GM19463 (cell line): ENCODE data around the gene PSMC5.
A peak's percentile ranks its signal among the peaks of the same experiment; 100 is the strongest.

Experiments used
- ATAC-seq: cut with Tn5 transposase; IDR thresholded peaks from one replicate; pipeline ENCODE4 v1.9.1; 2021; ENCODE audit warnings: mild to moderate bottlenecking, moderate library complexity; ENCODE audit not compliant: unreplicated experiment

The PSMC5 gene

GRCh38 chr17:63820963-63821561 is 6.2 kb upstream of the PSMC5 start:
- no peak for ATAC-seq

GRCh38 chr17:63821804-63822203 is 5.4 kb upstream of the PSMC5 start:
- ATAC-seq: no peak

- ATAC-seq: no peak
These were observed 4.7 kb upstream of the PSMC5 start for GRCh38 chr17:63822537-63822936.

GRCh38 chr17:63823659-63824331 is 3.4 kb upstream of the PSMC5 start:
- ATAC-seq: no peak

- no peak for ATAC-seq
These were observed 2.9 kb upstream of the PSMC5 start for GRCh38 chr17:63824362-63824761.

- ATAC-seq: no peak
These were observed 696 bp upstream of the PSMC5 start for GRCh38 chr17:63826468-63827001.

- no peak for ATAC-seq
These were observed 580 bp downstream of the PSMC5 start for GRCh38 chr17:63827801-63828221.

- ATAC-seq: no peak
These were observed 1.7 kb downstream of the PSMC5 start for GRCh38 chr17:63828936-63829335.

- no peak for ATAC-seq
These were observed 3.0 kb downstream of the PSMC5 start for GRCh38 chr17:63830278-63830677.

- ATAC-seq: no peak
These were observed 3.8 kb downstream of the PSMC5 start for GRCh38 chr17:63830904-63831491.

GRCh38 chr17:63831505-63831904 is 4.3 kb downstream of the PSMC5 start:
- ATAC-seq: no peak

GRCh38 chr17:63832014-63832413 is 4.8 kb downstream of the PSMC5 start:
- no peak for ATAC-seq

- no peak for ATAC-seq
These were observed 5.2 kb downstream of the PSMC5 start for GRCh38 chr17:63832455-63832854.

- no peak for ATAC-seq
These were observed 6.0 kb downstream of the PSMC5 start for GRCh38 chr17:63833026-63833740.

GRCh38 chr17:63833741-63834373 is 6.6 kb downstream of the PSMC5 start:
- ATAC-seq: no peak

GRCh38 chr17:63834431-63835166 is 7.4 kb downstream of the PSMC5 start:
- ATAC-seq: peak; percentile 62

GRCh38 chr17:63835167-63835720 is 8.0 kb downstream of the PSMC5 start:
- ATAC-seq: no peak

GRCh38 chr17:63836811-63837210 is 9.6 kb downstream of the PSMC5 start:
- no peak for ATAC-seq

GRCh38 chr17:63837480-63837879 is 10.2 kb downstream of the PSMC5 start:
- ATAC-seq: no peak

- ATAC-seq: no peak
These were observed 10.8 kb downstream of the PSMC5 start for GRCh38 chr17:63837962-63838600.
